ENCODE data around the gene IL20RB. TPM values are rescaled to one million over a fixed set of nuclear protein-coding genes. Genes with fewer than 3 reads are reported as not detected.

The IL20RB gene
- polyA plus RNA-seq, 1 donor: 0.72 TPM

DNA sequence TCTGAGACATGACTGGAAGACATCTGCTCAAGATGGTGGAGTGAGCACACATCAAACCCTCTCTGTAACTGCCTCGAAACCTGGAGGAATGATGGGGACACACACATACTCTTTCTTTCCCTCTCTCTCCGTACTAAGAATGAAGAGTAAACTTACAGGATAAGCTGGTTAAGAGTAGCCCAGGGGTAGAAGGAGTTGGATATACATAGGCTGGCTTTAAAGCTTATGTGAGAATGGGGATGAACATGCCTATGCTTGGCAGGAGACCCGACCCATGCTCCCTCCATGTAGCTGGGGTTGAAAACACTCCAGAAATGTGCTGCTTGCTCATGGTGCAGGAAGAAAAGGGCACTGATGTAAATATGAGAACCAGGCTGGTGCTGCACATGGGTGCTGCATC, 68.9 kb downstream of the IL20RB start:
- 100% methylated on average over 1 of the region's 3 CpGs for WGBS (ENCODE audit: insufficient coverage, low lambda C conversion rate)
- peaks cover 18% of the 10 kb centered on the region for H3K27me3 ChIP-seq (ENCODE audit: control insufficient read depth, insufficient read depth, low read length)

DNA sequence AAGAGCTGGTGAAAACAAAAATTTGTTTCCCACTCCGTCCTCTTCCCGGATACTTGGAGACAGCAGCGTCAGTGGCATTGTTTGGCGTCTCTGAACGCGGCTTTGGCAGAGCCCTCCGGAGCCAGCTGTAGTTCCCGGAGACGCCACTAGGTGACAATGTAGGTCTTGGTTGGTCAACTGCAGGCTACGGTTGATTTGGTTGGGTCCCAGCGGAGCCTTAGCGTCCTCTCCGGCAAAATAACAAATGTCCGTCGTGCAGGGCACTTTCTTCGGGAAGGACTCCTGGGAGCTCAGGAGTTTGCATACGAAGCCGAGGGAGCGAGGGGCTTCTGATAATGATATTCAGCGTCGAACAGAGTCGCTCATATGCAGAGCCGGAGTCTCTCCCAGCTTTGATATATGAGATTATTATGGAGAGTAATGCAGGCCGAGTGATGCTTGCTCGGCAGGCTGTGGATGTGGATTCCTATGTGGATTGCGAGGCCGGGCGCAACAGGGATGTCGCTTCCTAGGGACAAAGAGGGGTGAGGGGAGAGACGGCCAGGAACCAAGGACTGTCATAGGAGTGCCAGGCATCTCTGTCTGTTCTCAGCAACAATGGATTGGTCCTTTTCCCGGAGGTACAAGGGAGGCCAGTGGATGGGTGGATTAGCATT, 74.8 kb downstream of the IL20RB start:
- WGBS (ENCODE audit: insufficient coverage, low lambda C conversion rate): 0% methylated on average over 2 of the region's 31 CpGs
- Histone ChIP-seq H3K4me3 (ENCODE audit: low read length) (peak overlapping the region; percentile 28), H3K9me3 (ENCODE audit: control insufficient read depth, low read depth, low read length) (no peaks in the 10 kb centered on the region), H3K36me3 (ENCODE audit: control insufficient read depth, insufficient read depth, low read length) (no peaks in the 10 kb centered on the region), H3K27me3 (ENCODE audit: control insufficient read depth, insufficient read depth, low read length) (peaks cover 32% of the 10 kb centered on the region), H3K4me1 (ENCODE audit: control insufficient read depth, insufficient read depth, low read length) (peaks cover 3% of the 10 kb centered on the region), H3K27ac (ENCODE audit: low read length) (no peak overlapping the region)
- DNase-seq: peak; percentile 60 to 66

More for the DNA sequence above, 68.9 kb downstream of the IL20RB start:
- Histone ChIP-seq H3K4me3 (ENCODE audit: low read length) (no peak overlapping the region), H3K9me3 (ENCODE audit: control insufficient read depth, low read depth, low read length) (no peaks in the 10 kb centered on the region), H3K27ac (ENCODE audit: low read length) (no peak overlapping the region), H3K36me3 (ENCODE audit: control insufficient read depth, insufficient read depth, low read length) (no peaks in the 10 kb centered on the region), H3K4me1 (ENCODE audit: control insufficient read depth, insufficient read depth, low read length) (no peaks in the 10 kb centered on the region)
- no peak for DNase-seq

DNA sequence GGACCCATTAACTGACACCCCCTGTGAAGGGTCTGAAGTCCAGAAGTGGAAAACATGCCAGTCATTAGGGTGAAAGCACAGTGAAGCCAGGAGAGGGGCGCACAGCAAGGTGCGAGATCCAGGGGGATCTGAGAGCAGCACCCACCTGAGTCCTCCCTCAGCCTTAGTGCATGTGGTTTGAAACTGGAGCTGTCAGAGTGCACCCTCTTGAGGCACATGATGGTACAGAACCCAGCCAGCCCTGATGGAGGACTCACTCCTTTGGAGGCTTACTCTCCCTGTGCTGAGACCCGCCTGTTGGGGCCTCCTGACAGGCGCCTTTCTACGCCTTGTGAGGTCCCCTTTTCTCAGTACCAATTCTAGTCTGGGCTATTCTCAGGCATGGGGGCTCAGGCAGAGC, 77.8 kb downstream of the IL20RB start:
- no peak overlapping the region for H3K4me3 ChIP-seq (ENCODE audit: low read length)
- H3K9me3 ChIP-seq (ENCODE audit: control insufficient read depth, low read depth, low read length): no peaks in the 10 kb centered on the region
- peaks cover 25% of the 10 kb centered on the region for H3K27me3 ChIP-seq (ENCODE audit: control insufficient read depth, insufficient read depth, low read length)
- H3K36me3 ChIP-seq (ENCODE audit: control insufficient read depth, insufficient read depth, low read length): no peaks in the 10 kb centered on the region
- no CpG with 5 or more reads among the region's 5 CpGs for WGBS (ENCODE audit: insufficient coverage, low lambda C conversion rate)
- H3K4me1 ChIP-seq (ENCODE audit: control insufficient read depth, insufficient read depth, low read length): peaks cover 3% of the 10 kb centered on the region
- DNase-seq: no peak
- no peak overlapping the region for H3K27ac ChIP-seq (ENCODE audit: low read length)

DNA sequence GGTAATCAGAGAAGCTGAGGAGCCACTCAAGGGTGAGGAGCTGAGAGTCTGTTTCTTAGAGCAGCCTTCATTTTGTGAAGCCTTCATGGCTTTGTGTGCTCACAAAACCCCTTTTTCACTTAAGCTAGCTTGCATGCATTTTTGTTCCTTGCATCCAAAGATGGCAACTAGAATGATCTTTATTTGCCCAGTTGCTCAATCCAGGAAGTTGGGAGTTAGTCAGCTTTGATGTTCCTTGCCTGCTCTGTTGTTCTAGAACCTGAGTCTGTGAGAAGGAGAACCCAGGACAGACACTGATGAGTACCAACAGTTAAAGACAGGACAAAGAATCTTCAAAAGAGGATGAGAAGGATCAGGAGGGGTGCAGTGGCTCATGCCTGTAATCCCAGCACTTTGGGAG, 81.8 kb downstream of the IL20RB start:
- H3K27ac ChIP-seq (ENCODE audit: low read length): no peak overlapping the region
- no peak for DNase-seq
- no peaks in the 10 kb centered on the region for H3K9me3 ChIP-seq (ENCODE audit: control insufficient read depth, low read depth, low read length)
- H3K4me1 ChIP-seq (ENCODE audit: control insufficient read depth, insufficient read depth, low read length): no peaks in the 10 kb centered on the region
- H3K36me3 ChIP-seq (ENCODE audit: control insufficient read depth, insufficient read depth, low read length): no peaks in the 10 kb centered on the region
- H3K4me3 ChIP-seq (ENCODE audit: low read length): no peak overlapping the region
- no peaks in the 10 kb centered on the region for H3K27me3 ChIP-seq (ENCODE audit: control insufficient read depth, insufficient read depth, low read length)

DNA sequence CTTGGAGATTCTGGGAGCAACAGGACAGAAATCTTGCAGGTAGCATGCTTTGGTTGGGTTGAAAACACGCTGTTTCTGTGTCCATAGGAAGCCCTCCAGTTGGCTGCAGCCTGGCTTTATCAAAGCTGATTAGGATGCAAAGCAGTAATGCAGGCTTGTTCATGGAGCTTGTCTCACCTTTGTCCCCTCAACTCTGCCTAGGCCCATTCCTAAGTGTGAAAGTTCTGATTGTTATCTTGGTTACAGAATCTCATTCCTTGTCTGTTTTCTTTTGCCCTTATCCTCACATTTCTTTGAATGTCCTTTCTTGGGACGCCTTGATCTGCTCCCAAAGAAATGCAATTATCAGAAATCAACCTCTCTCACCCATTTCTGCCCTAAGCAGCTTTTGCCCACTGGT, 83.5 kb downstream of the IL20RB start:
- peak in 1 of 2 donors; percentile 19 for DNase-seq
- WGBS (ENCODE audit: insufficient coverage, low lambda C conversion rate): 40% methylated on average over 1 of the region's 2 CpGs

DNA sequence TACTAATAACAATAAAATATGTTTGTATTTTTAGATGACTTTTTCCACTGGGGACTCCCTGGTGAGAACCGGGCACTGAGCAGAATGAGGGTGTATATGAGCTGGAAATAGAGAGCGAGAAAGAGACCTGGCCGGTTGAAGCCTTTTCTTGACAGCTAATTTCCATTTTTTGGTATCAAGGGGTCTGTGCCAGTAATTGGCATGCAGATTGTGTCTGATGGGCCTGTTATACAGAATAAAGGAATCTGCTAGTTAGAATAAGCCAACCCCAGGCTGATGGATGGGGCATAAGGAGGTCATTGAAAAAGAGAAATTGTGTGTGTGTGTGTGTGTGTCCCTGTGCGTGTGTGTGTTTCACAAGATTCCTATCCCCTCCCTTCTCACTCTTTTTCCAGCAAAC, 83.9 kb downstream of the IL20RB start:
- Histone ChIP-seq H3K4me1 (ENCODE audit: control insufficient read depth, insufficient read depth, low read length) (no peaks in the 10 kb centered on the region), H3K27ac (ENCODE audit: low read length) (no peak overlapping the region), H3K36me3 (ENCODE audit: control insufficient read depth, insufficient read depth, low read length) (no peaks in the 10 kb centered on the region), H3K4me3 (ENCODE audit: low read length) (no peak overlapping the region), H3K9me3 (ENCODE audit: control insufficient read depth, low read depth, low read length) (no peaks in the 10 kb centered on the region), H3K27me3 (ENCODE audit: control insufficient read depth, insufficient read depth, low read length) (peaks cover 4% of the 10 kb centered on the region)
- no peak for DNase-seq
- WGBS (ENCODE audit: insufficient coverage, low lambda C conversion rate): 60% methylated on average over 1 of the region's 4 CpGs

More for the DNA sequence above, 83.5 kb downstream of the IL20RB start:
- Histone ChIP-seq H3K9me3 (ENCODE audit: control insufficient read depth, low read depth, low read length) (no peaks in the 10 kb centered on the region), H3K27ac (ENCODE audit: low read length) (no peak overlapping the region), H3K4me1 (ENCODE audit: control insufficient read depth, insufficient read depth, low read length) (no peaks in the 10 kb centered on the region), H3K27me3 (ENCODE audit: control insufficient read depth, insufficient read depth, low read length) (peaks cover 4% of the 10 kb centered on the region), H3K36me3 (ENCODE audit: control insufficient read depth, insufficient read depth, low read length) (no peaks in the 10 kb centered on the region), H3K4me3 (ENCODE audit: low read length) (no peak overlapping the region)

DNA sequence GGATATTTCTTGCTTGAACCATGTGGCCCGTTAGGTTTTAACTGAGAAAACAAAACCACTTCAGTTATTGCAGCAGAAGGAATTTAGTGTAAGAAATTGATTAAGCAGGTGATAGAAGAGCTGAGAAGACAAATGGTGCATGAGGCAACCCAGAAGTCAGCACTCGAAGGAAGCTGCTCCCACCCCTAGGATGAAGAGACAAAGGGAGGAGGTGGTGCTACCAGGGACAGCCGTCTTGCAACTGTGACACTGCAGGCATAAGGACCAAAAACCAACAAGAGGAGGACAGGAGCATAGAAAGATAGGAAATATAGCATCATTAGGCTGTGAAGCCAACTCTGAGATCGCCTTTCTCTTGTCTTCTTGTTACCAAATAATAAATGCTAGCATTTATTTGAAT, 89.0 kb downstream of the IL20RB start:
- H3K27ac ChIP-seq (ENCODE audit: low read length): no peak overlapping the region
- no peaks in the 10 kb centered on the region for H3K9me3 ChIP-seq (ENCODE audit: control insufficient read depth, low read depth, low read length)
- H3K36me3 ChIP-seq (ENCODE audit: control insufficient read depth, insufficient read depth, low read length): no peaks in the 10 kb centered on the region
- no peak for DNase-seq
- WGBS (ENCODE audit: insufficient coverage, low lambda C conversion rate): 100% methylated on average over 1 of the region's 4 CpGs
- H3K27me3 ChIP-seq (ENCODE audit: control insufficient read depth, insufficient read depth, low read length): peaks cover 4% of the 10 kb centered on the region
- H3K4me1 ChIP-seq (ENCODE audit: control insufficient read depth, insufficient read depth, low read length): no peaks in the 10 kb centered on the region
- no peak overlapping the region for H3K4me3 ChIP-seq (ENCODE audit: low read length)

DNA sequence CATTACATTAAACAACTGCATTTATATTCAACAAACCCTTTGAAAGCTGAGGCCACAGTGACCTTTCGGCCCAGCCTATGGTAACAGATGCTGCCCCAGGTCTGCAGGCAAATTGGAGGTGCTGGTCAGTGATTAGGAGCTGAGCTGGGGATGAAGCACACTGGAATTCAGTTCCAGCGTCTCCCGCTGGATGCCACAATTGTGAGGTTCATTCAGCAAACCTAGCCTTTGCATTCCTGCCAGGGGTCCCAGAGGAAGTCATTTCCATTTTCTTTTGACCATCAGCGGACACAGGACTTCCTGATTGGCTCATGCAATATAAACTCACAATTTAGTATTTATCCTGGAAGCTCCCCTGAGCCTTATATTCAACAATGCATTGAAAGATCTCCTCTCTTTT, 89.5 kb downstream of the IL20RB start:
- no peaks in the 10 kb centered on the region for H3K36me3 ChIP-seq (ENCODE audit: control insufficient read depth, insufficient read depth, low read length)
- H3K4me1 ChIP-seq (ENCODE audit: control insufficient read depth, insufficient read depth, low read length): no peaks in the 10 kb centered on the region
- no CpG with 5 or more reads among the region's 4 CpGs for WGBS (ENCODE audit: insufficient coverage, low lambda C conversion rate)
- no peak for DNase-seq
- peaks cover 4% of the 10 kb centered on the region for H3K27me3 ChIP-seq (ENCODE audit: control insufficient read depth, insufficient read depth, low read length)
- no peaks in the 10 kb centered on the region for H3K9me3 ChIP-seq (ENCODE audit: control insufficient read depth, low read depth, low read length)
- H3K4me3 ChIP-seq (ENCODE audit: low read length): no peak overlapping the region
- H3K27ac ChIP-seq (ENCODE audit: low read length): no peak overlapping the region

DNA sequence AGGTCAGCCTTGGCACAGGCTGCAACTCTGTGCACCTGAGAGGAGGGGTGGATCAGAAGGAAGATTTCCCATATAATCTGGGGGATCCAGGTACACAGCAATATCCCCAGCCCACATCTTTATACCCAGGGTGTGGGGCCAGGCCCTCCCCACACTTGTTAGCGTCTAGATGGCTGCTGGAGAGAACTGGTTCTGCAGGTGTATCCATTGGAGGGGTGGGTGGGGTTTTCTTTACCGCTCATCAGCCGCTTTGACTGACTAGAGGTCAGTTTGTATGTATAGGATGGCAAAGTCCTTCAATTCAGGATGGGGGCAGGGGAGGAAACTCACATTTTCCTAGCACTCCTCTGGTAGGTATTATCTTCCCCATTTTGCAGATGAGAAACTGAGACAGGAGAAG, 92.5 kb downstream of the IL20RB start:
- Histone ChIP-seq H3K36me3 (ENCODE audit: control insufficient read depth, insufficient read depth, low read length) (no peaks in the 10 kb centered on the region), H3K4me3 (ENCODE audit: low read length) (no peak overlapping the region), H3K27me3 (ENCODE audit: control insufficient read depth, insufficient read depth, low read length) (peaks cover 3% of the 10 kb centered on the region), H3K4me1 (ENCODE audit: control insufficient read depth, insufficient read depth, low read length) (no peaks in the 10 kb centered on the region), H3K27ac (ENCODE audit: low read length) (no peak overlapping the region), H3K9me3 (ENCODE audit: control insufficient read depth, low read depth, low read length) (no peaks in the 10 kb centered on the region)
- DNase-seq: no peak
- WGBS (ENCODE audit: insufficient coverage, low lambda C conversion rate): no CpG with 5 or more reads among the region's 3 CpGs

DNA sequence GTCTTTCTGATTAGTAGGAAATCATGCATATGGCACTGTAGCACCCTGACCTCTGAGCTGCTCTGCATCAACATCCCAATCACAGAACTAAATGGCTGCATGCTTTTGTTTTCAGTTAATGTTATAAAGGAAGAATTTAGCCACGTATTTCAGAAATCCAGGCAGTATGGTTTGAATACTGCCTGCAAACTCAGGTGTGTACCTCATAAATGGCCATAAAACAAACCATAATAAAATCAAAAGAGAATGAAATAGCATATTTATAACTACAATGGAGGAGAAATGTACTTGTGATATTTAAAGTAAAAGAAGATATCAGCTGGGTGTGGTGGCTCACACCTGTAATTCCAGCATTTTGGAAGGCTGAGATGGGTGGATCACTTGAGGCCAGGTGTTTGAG, 94.5 kb downstream of the IL20RB start:
- DNase-seq: no peak
- H3K27ac ChIP-seq (ENCODE audit: low read length): no peak overlapping the region
- H3K4me3 ChIP-seq (ENCODE audit: low read length): no peak overlapping the region
- H3K9me3 ChIP-seq (ENCODE audit: control insufficient read depth, low read depth, low read length): no peaks in the 10 kb centered on the region
- 71% methylated on average over 1 of the region's 1 CpG for WGBS (ENCODE audit: insufficient coverage, low lambda C conversion rate)
- no peaks in the 10 kb centered on the region for H3K4me1 ChIP-seq (ENCODE audit: control insufficient read depth, insufficient read depth, low read length)
- H3K27me3 ChIP-seq (ENCODE audit: control insufficient read depth, insufficient read depth, low read length): no peaks in the 10 kb centered on the region
- H3K36me3 ChIP-seq (ENCODE audit: control insufficient read depth, insufficient read depth, low read length): no peaks in the 10 kb centered on the region

Data from large intestine (tissue), 3 donors.